DOHH2 (cell line): ENCODE results near the gene KIAA0040.

ENCODE experiments used
- H3F3A ChIP-seq: fragments of 200-600 bp; sonication (generic), shearing (Covaris generic); 2 replicates; pipeline ENCODE4 v1.6.0; 2016; ENCODE audit warnings: antibody characterized with exemption, mild to moderate bottlenecking; ENCODE audit not compliant: control insufficient read depth, insufficient read depth
- H3K27ac ChIP-seq: fragments of 200-600 bp; sonication (generic); 2 replicates; pipeline ENCODE4 v1.5.1; 2014; ENCODE audit warnings: low read depth, mild to moderate bottlenecking, low read length, moderate library complexity
- H3K27me3 ChIP-seq: fragments of 200-600 bp; sonication (generic); 2 replicates; pipeline ENCODE4 v1.6.1; 2014; ENCODE audit warnings: mild to moderate bottlenecking, low read length, mixed read lengths; ENCODE audit not compliant: control insufficient read depth
- H3K36me3 ChIP-seq: fragments of 200-600 bp; sonication (generic); 2 replicates; pipeline ENCODE4 v1.6.1; 2014; ENCODE audit warnings: mild to moderate bottlenecking, low read length, moderate library complexity, mixed read lengths; ENCODE audit not compliant: control insufficient read depth
- H3K4me1 ChIP-seq: fragments of 200-600 bp; sonication (generic); 2 replicates; pipeline ENCODE4 v1.6.1; 2014; ENCODE audit warnings: mild to moderate bottlenecking, low read length, mixed read lengths; ENCODE audit not compliant: control insufficient read depth
- H3K4me2 ChIP-seq: fragments of 200-600 bp; sonication (generic); 2 replicates; pipeline ENCODE4 v1.6.0; 2014; ENCODE audit warnings: mild to moderate bottlenecking, low read length, moderate library complexity
- H3K4me3 ChIP-seq: fragments of 200-600 bp; sonication (generic); 2 replicates; pipeline ENCODE4 v1.5.1; 2014; ENCODE audit warnings: mild to moderate bottlenecking, low read length, mixed read lengths
- H3K79me2 ChIP-seq: fragments of 200-600 bp; sonication (generic); 2 replicates; pipeline ENCODE4 v1.6.1; 2014; ENCODE audit warnings: mild to moderate bottlenecking, low read length, mixed read lengths; ENCODE audit not compliant: control insufficient read depth
- H3K9me2 ChIP-seq: fragments of 200-600 bp; sonication (generic); replicated peaks from 2 replicates; pipeline ENCODE4 v1.6.1; 2014; ENCODE audit warnings: mild to moderate bottlenecking, low read length, mixed read lengths; ENCODE audit not compliant: control insufficient read depth
- H3K9me3 ChIP-seq: fragments of 200-600 bp; sonication (generic); 2 replicates; pipeline ENCODE4 v1.6.1; 2014; ENCODE audit warnings: antibody characterized with exemption, low read length, mixed read lengths; ENCODE audit not compliant: control insufficient read depth, insufficient read depth
- H4K20me1 ChIP-seq: fragments of 200-600 bp; sonication (generic); 2 replicates; pipeline ENCODE4 v1.6.0; 2014; ENCODE audit warnings: low read depth, mild to moderate bottlenecking, antibody characterized with exemption, low read length, moderate library complexity; ENCODE audit not compliant: control insufficient read depth, insufficient read depth
- CTCF ChIP-seq: fragments of 200-600 bp; sonication (generic); IDR thresholded peaks from one replicate; pipeline ENCODE4 v1.5.1; 2014; ENCODE audit warnings: antibody characterized with exemption, mild to moderate bottlenecking, low read depth, low read length; ENCODE audit not compliant: poor library complexity, severe bottlenecking
- EZH2phosphoT487 ChIP-seq: fragments of 200-600 bp; sonication (generic); IDR thresholded peaks from 2 replicates; pipeline ENCODE4 v1.6.1; 2017; ENCODE audit warnings: borderline replicate concordance, mild to moderate bottlenecking, antibody characterized with exemption, low read length, moderate library complexity, mixed read lengths

The KIAA0040 gene

GRCh38 chr1:175221557-175222175 lies 29.1 kb upstream of the KIAA0040 start:
- H3K4me2 ChIP-seq = no peak overlapping the region

GRCh38 chr1:175220853-175221556 lies 28.4 kb upstream of the KIAA0040 start:
- Histone ChIP-seq H3K9me3 (no peaks in the 10 kb centered on the region), H3K79me2 (no peaks in the 10 kb centered on the region), H3K4me3 (no peak overlapping the region; the same call in 1 of the 2 replicates), H3F3A (peaks cover 7% of the 10 kb centered on the region), H3K36me3 (no peaks in the 10 kb centered on the region), H3K4me1 (peaks cover 99% of the 10 kb centered on the region), H3K4me2 (peak overlapping the region; percentile 67; the same call in 1 of the 2 replicates), H4K20me1 (no peaks in the 10 kb centered on the region), H3K27ac (no peak overlapping the region), H3K27me3 (no peaks in the 10 kb centered on the region), H3K9me2 (no peaks in the 10 kb centered on the region)
- TF ChIP-seq CTCF (no peak), EZH2phosphoT487 (no peak)

More at GRCh38 chr1:175221557-175222175, 29.1 kb upstream of the KIAA0040 start:
- Histone ChIP-seq H3K36me3 (0 out of 2 replicates have a peak, but pooled peaks cover 3% of the 10 kb centered on the region), H3K27ac (no peak overlapping the region), H3K27me3 (no peaks in the 10 kb centered on the region), H3K79me2 (no peaks in the 10 kb centered on the region), H3K9me2 (no peaks in the 10 kb centered on the region), H4K20me1 (no peaks in the 10 kb centered on the region), H3F3A (peaks cover 9% of the 10 kb centered on the region), H3K4me3 (no peak overlapping the region), H3K4me1 (peaks cover 99% of the 10 kb centered on the region), H3K9me3 (no peaks in the 10 kb centered on the region)
- TF ChIP-seq EZH2phosphoT487 (no peak), CTCF (no peak)

GRCh38 chr1:175219774-175220173 lies 27.2 kb upstream of the KIAA0040 start:
- peak overlapping the region; percentile 15; the same call in 1 of the 2 replicates for H3K4me3 ChIP-seq
- TF ChIP-seq EZH2phosphoT487 (no peak), CTCF (no peak)
- H3K9me2 ChIP-seq = no peaks in the 10 kb centered on the region
- H3F3A ChIP-seq = no peaks in the 10 kb centered on the region
- H3K36me3 ChIP-seq = no peaks in the 10 kb centered on the region
- peaks cover 94% of the 10 kb centered on the region for H3K4me1 ChIP-seq
- peak overlapping the region; percentile 67 for H3K4me2 ChIP-seq
- H3K9me3 ChIP-seq = no peaks in the 10 kb centered on the region
- H4K20me1 ChIP-seq = no peaks in the 10 kb centered on the region
- H3K27me3 ChIP-seq = no peaks in the 10 kb centered on the region
- H3K27ac ChIP-seq = peak overlapping the region; percentile 66
- H3K79me2 ChIP-seq = no peaks in the 10 kb centered on the region
